Testis (tissue), 2 donors: ENCODE results near the gene MXD1.

Experiments
- CTCF ChIP-seq, 3 experiments: fragments of 450-650 bp in 2 of 3; fragments of 200-600 bp in 1 of 3; sonication (generic) in 1 of 3; IDR thresholded peaks; one replicate each; pipeline ENCODE4 v1.5.1; 2016 to 2019; ENCODE audit warnings: antibody characterized with exemption in 3 of 3, mild to moderate bottlenecking in 2 of 3, moderate library complexity in 1 of 3
- POLR2A ChIP-seq: fragments of 450-650 bp; IDR thresholded peaks from one replicate; pipeline ENCODE4 v1.6.1; 2017; ENCODE audit warnings: antibody characterized with exemption, mild to moderate bottlenecking, moderate library complexity

DNA sequence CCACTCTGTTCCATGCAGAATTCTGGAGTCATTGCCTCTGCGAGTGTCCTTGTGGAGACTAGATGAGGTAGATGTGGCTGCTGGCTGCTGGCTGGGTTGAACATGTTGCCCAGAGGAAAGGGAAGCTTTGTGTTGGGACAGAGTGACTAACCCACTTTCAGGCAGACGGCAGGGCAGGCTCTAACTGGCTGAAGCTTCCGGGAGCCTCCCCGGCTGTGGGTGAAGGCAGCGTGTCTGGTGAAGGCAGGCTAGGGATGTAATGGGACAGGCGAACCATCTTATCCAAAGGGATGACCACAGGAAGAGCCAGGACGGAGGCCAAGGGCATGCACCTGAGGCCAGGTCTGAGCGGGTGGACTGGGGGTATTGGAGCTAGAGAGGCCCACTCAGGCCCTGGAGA lies 30.5 kb downstream of the MXD1 start:
- no peak for TF ChIP-seq POLR2A
- TF ChIP-seq CTCF (IDR thresholded peaks at IDR 0.05) = no peak
